Measurements from ENCODE around the gene AIDA.

- TF ChIP-seq, protein P1, sequence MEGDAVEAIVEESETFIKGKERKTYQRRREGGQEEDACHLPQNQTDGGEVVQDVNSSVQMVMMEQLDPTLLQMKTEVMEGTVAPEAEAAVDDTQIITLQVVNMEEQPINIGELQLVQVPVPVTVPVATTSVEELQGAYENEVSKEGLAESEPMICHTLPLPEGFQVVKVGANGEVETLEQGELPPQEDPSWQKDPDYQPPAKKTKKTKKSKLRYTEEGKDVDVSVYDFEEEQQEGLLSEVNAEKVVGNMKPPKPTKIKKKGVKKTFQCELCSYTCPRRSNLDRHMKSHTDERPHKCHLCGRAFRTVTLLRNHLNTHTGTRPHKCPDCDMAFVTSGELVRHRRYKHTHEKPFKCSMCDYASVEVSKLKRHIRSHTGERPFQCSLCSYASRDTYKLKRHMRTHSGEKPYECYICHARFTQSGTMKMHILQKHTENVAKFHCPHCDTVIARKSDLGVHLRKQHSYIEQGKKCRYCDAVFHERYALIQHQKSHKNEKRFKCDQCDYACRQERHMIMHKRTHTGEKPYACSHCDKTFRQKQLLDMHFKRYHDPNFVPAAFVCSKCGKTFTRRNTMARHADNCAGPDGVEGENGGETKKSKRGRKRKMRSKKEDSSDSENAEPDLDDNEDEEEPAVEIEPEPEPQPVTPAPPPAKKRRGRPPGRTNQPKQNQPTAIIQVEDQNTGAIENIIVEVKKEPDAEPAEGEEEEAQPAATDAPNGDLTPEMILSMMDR (IDR thresholded peaks at IDR 0.05; ENCODE audit: low read length) = no peak
- no peak for TF ChIP-seq EZH2 (IDR thresholded peaks at IDR 0.05; ENCODE audit: borderline replicate concordance, low read length)
Measured at GRCh38 chr1:222759451-222760035, 47.3 kb upstream of the AIDA start.

All from OCI-LY1 (cell line).